ENCODE results near the gene IL16. TPM values are rescaled to one million over a fixed set of nuclear protein-coding genes. Genes with fewer than 3 reads are reported as not detected.

The IL16 gene
- total RNA-seq, 1 donor from 2014 or later, result 0.12 TPM

GRCh38 chr15:81227716-81228115 is 31.0 kb downstream of the IL16 start:
- no peak overlapping the region for H3K4me3 ChIP-seq (ENCODE audit: low read depth, low read length)
- TF ChIP-seq, protein P1, sequence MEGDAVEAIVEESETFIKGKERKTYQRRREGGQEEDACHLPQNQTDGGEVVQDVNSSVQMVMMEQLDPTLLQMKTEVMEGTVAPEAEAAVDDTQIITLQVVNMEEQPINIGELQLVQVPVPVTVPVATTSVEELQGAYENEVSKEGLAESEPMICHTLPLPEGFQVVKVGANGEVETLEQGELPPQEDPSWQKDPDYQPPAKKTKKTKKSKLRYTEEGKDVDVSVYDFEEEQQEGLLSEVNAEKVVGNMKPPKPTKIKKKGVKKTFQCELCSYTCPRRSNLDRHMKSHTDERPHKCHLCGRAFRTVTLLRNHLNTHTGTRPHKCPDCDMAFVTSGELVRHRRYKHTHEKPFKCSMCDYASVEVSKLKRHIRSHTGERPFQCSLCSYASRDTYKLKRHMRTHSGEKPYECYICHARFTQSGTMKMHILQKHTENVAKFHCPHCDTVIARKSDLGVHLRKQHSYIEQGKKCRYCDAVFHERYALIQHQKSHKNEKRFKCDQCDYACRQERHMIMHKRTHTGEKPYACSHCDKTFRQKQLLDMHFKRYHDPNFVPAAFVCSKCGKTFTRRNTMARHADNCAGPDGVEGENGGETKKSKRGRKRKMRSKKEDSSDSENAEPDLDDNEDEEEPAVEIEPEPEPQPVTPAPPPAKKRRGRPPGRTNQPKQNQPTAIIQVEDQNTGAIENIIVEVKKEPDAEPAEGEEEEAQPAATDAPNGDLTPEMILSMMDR (conservative IDR thresholded peaks at IDR 0.05; ENCODE audit: low read depth, low read length), result no peak
- DNase-seq (ENCODE audit: low read depth), result no peak

GRCh38 chr15:81229586-81229985 is 32.9 kb downstream of the IL16 start:
- no peak for DNase-seq (ENCODE audit: low read depth)

DNA sequence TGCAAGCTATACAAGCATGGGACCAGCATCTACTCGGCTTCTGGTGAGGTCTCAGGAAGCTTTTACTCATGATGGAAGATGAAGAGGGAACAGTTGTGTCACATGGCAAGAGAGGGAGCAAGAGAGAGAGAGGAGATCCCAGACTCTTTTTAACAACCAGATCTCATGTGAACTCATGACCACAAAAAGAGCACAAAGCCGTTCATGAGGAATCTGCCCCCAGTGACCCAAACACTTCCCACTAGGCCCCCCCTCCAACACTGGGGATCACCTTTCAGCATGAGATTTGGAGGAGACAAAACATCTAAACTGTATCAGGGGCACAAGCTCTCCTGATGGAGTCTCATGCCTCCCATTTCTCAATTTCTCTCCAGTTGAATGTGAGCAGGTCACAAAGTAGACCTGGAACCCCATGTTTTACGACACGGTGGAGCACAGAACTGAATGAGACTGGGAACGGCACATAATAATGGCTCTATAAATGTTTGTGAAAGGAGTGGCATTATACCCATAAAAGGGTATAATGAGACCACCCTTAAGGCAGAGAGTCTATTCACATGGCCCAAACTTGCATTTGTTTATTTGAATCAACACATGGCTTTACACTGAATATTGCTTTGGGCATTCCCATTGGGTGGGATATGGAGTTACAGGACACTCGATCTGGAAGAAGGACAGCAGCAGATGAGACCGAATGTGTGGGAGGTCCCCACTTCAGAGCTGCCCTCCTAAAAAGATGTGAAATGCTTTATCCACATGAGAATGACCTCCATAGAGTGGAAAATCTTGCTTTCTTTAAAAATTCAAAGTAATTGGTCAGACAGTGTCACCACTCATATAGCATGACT is 38.8 kb downstream of the IL16 start:
- DNase-seq (ENCODE audit: low read depth), result no peak
- TF ChIP-seq, protein P1 (conservative IDR thresholded peaks at IDR 0.05; ENCODE audit: low read depth, low read length), result no peak
- no peak overlapping the region for H3K4me3 ChIP-seq (ENCODE audit: low read depth, low read length)

More at GRCh38 chr15:81229586-81229985, 32.9 kb downstream of the IL16 start:
- TF ChIP-seq, protein P1 (conservative IDR thresholded peaks at IDR 0.05; ENCODE audit: low read depth, low read length), result no peak
- no peak overlapping the region for H3K4me3 ChIP-seq (ENCODE audit: low read depth, low read length)

GRCh38 chr15:81239190-81239589 is 42.5 kb downstream of the IL16 start:
- DNase-seq (ENCODE audit: low read depth), result no peak
- TF ChIP-seq, protein P1 (conservative IDR thresholded peaks at IDR 0.05; ENCODE audit: low read depth, low read length), result no peak
- H3K4me3 ChIP-seq (ENCODE audit: low read depth, low read length), result no peak overlapping the region

DNA sequence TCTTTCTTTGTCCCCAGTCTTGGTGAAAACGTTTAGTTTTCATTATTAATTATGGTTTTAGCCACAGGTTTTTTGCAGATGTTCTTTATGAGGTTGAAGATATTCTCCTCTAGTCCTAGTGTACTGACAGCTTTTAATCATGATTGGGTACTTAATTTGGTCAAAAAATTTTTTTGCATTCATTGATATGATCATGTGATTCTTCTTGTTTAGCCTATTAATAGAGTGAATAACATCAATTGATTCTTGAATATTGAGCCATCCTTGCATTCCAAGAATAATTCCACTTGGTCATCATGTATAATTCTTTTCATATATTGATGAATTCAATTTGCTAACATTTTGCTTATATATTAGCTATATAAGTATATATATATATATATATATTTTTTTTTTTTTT is 46.1 kb downstream of the IL16 start:
- TF ChIP-seq, protein P1 (conservative IDR thresholded peaks at IDR 0.05; ENCODE audit: low read depth, low read length), result no peak
- H3K4me3 ChIP-seq (ENCODE audit: low read depth, low read length), result no peak overlapping the region
- DNase-seq (ENCODE audit: low read depth), result no peak

DNA sequence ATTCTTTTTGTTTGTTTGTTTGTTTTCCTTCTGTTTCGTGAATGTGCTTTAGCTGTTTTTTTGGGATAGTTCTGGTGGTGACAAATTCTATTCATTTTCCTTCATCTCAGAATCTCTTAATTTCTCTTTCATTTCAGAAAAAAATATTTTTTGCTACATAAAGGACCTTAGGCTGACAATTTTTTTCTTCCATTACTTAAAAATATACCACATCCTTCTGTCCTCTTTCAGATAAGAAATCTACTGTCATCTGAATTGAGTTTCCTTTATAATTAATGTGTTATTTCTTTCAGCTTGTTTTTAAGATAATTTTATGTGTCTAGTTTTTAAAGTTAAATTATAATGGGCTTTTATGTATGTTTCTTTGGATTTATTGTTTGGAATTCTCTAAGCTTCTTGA is 47.6 kb downstream of the IL16 start:
- no peak for DNase-seq (ENCODE audit: low read depth)
- TF ChIP-seq, protein P1 (conservative IDR thresholded peaks at IDR 0.05; ENCODE audit: low read depth, low read length), result no peak
- no peak overlapping the region for H3K4me3 ChIP-seq (ENCODE audit: low read depth, low read length)

GRCh38 chr15:81253846-81254245 is 57.2 kb downstream of the IL16 start:
- no peak for DNase-seq (ENCODE audit: low read depth)
- H3K4me3 ChIP-seq (ENCODE audit: low read depth, low read length), result no peak overlapping the region
- TF ChIP-seq, protein P1 (conservative IDR thresholded peaks at IDR 0.05; ENCODE audit: low read depth, low read length), result no peak

Data from epithelial cell of proximal tubule (primary cell).